ENCODE data around the gene C4orf50.

The C4orf50 gene

GRCh38 chr4:6044276-6044675, 26.0 kb upstream of the C4orf50 start:
- DNase-seq = no peak

DNA sequence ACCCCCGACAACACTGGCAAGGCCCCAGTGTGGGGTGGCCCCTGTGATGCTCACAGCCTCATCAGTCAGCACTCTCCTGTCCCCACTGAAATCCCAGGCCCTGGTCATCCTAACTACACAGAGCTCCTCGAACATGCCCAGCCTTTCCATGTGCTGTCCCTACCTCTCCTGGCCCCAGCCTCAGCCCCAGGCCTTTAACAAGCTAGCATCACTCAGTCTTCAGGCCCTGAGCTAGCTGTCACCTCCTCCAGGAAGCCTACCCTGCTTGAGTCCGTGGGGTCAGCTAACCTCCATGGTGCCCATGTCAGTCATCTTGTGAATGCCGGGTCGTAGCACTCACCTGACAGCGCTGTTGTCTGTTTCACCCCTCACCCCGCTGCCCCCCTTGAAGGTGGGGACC, 25.6 kb upstream of the C4orf50 start:
- DNase-seq = no peak

- no peak for DNase-seq
Measured at GRCh38 chr4:6043188-6043587, 25.0 kb upstream of the C4orf50 start.

GRCh38 chr4:6042293-6043063, 24.2 kb upstream of the C4orf50 start:
- no peak for DNase-seq

DNA sequence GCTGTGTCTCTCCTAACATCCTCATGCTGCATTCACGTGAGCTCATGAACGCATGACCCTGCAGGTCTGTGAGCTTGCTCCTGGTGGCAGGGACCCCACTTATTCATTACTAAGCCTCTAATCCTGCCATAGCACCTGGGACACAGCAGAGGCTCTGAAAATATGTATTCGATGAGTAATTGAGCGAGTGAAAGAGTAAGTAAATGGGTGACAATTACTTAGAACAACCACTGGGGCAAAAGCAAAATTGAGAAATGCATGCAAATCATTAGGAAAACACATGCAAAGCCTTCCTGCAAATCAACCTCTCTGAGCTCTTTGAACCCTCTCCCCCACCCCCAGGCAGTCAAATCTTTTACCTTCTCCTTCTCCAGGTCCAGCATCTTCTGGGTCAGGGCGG, 23.6 kb upstream of the C4orf50 start:
- no peak for DNase-seq

DNA sequence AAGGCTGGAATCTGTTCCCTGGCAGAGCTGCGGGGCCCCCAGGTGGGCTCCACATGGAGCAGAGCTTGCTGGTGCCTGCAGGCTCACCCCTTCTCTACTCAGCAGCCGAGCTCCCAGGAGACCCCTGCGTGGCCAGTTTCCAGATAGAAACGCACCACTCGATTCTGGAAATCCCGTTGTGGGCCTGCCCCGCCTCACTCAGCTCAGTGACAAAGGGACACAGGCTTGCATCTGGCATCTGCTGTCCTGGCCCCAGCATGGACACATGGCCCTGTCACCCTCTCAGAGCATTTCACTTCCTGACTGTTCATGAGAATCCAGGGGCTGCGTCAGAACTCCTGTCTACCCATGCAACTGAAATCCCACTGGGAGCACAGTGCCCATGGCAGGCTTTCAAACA, 20.5 kb upstream of the C4orf50 start:
- DNase-seq = no peak

GRCh38 chr4:6035786-6036185, 17.6 kb upstream of the C4orf50 start:
- no peak for DNase-seq

GRCh38 chr4:6033381-6033780, 15.2 kb upstream of the C4orf50 start:
- no peak for DNase-seq

- DNase-seq = peak in 43 of 58 donors; percentile 11 to 83 (median 49)
Measured at GRCh38 chr4:6032249-6033244, 14.3 kb upstream of the C4orf50 start.

DNA sequence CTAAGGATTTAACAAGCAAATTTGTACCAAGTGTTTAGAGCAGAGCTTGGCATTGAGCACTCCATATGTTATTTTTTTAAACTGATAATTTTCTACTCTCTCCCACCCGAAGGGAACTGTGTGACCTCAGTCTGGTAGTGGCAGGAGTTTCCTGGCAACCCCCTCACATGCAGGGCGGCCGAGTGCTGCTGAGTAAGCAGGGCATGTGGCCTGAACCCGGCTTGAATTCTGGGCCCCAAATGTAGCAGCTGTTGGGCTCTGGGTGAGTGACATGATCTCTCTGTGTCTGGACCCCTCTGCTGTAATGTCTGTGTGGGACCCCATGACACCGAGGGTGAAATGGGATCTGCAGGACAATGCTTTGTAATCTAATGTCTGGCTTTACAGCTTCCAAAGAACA, 13.6 kb upstream of the C4orf50 start:
- peak in 2 of 58 donors; percentile 11 to 29 for DNase-seq

DNA sequence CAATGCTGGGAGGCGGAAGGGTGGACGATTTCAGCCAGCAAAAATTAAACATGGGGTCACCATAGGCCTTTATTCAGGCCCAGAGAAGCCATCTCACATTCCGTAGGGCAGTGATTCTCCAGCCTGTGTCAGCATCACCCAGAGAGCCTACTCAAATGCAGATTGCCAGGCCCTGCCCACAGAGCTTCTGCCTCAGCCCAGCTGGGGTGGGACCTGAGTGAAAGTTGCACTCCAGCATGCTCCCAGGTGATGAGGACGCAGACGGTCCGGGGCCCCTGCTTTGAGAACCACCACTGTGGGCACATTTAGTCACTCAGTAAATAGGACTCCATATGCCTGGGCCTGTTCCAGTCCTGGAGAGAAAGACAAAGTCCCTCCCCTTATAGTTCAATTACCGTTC, 12.4 kb upstream of the C4orf50 start:
- DNase-seq = no peak

DNA sequence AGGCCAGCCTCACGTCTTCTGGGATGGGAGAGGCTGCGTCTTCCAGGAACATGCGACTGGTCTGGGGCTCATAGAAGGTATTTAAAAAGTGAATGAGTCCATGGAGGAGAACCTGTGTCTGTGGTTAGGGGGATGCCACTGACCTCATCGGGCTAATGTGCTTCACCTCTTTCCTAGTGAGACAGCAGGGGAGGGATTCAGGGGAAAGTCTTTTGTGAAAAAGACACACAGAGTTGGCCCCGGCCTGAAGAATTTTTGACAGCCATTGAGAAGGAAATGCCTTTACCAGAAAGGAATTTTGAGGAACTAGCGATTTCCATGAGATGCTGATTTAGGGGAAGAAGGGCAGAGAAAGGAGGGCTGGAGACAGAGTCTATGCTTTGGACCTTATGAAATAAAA, 11.0 kb upstream of the C4orf50 start:
- DNase-seq = no peak

- no peak for DNase-seq
Measured at GRCh38 chr4:6028168-6028567, 9.9 kb upstream of the C4orf50 start.

- DNase-seq = no peak
Measured at GRCh38 chr4:6027392-6027791, 9.2 kb upstream of the C4orf50 start.

DNA sequence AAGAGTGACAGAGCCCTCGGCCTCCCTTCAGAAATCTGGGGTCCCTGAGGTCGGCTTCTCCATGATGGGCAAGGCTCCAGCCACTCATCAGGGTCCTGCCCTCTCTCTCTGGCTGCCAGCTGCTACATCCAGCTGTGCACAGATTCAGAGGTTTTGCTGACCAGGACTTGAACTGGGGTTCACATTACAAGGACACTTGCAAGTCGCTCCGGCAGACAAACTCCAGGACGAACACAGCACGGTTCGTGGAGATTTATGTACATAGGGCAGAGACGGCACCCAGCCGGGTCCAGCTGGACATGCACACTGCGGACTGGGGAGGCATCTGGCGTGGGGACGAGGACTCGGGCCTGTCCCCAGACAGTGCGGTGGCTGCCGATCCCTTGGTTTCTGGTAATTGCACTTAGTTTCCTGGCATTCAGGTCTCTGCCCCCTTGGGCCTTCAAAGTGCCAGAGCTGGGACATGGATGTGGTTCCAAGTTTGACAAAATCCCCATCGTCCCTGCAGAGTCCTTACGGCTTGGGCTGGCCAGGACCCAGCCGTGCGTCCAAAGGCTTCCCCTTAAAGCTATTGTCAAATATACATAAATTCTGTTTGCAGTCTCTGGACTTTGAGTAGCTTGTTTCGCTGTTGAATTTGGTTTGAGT, 6.2 kb upstream of the C4orf50 start:
- no peak for DNase-seq

- DNase-seq = no peak
Measured at GRCh38 chr4:6023731-6024130, 5.5 kb upstream of the C4orf50 start.

DNA sequence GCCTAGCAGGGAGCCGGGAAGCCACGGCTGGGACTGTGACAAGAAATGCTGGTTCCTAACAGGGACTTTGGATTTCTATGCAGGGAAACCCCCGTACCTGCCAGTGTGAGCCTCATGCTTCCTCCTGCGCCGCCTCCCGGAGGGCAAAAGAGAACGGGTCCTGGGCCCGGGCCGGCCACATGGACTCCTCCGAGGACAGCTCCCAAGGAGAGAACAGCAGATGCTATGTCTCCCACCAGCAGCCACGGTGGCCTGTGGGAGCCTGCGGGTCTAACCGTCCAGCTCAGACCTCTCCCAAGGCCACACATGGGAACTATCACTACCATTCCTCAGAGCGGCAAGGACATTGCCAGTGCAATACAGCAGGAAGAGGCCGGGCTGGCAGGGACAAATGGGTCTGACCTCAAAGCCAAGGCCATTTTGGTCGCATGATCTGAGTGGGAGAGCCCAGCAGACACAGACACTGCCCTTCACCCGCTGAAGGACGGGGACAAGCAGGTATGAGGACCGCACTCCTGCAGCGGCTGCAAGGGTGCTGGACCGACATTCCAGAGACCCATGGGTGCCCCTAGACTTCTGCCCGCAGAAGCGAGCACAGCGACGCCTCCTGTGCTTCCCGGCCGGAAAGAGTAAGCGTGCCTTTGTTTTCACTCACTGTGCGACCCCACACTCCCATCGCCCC, 4.5 kb upstream of the C4orf50 start:
- DNase-seq = no peak

GRCh38 chr4:6021831-6022606, 3.8 kb upstream of the C4orf50 start:
- DNase-seq = no peak

DNA sequence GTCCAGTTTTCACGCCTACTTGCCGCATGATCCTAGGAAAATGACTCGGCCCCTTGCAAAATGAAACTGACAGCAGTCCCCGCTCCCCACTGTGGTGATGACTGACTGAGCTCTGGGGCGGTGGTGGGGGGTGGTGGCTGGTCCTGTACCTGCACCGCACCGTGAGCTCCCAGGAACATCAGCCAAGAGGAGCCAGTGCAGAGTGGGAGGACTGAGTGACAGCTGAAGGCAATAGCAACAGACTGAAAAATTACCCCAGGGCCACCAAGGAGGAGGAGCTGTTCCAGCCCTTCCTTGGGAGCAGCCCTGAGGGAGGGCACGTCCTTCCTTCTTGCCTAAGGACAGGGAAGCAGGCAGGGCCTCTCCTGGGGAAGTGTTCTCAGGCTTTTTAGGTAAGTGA, 2.4 kb upstream of the C4orf50 start:
- DNase-seq = peak in 1 of 58 donors; percentile 23
